ENCODE results near the gene SF3B6.

GRCh38 chr2:24020244-24020643, 55.9 kb downstream of the SF3B6 start:
- TF ChIP-seq CTCF (IDR thresholded peaks at IDR 0.05; ENCODE audit: insufficient read depth, low read depth, low read length) (no peak), EZH2 (IDR thresholded peaks at IDR 0.05; ENCODE audit: insufficient read depth, low read length) (no peak)

Data from astrocyte (in vitro differentiated cells and primary cell).